Ishikawa (cell line): Measurements from ENCODE around the gene HECTD4.

Source experiments
- CEBPB ChIP-seq: IDR thresholded peaks from 2 replicates; pipeline ENCODE4 v1.6.1; 2012
- CREB1 ChIP-seq: IDR thresholded peaks from 2 replicates; pipeline ENCODE4 v1.6.1; 2012; ENCODE audit warnings: low read depth
- EGR1 ChIP-seq: IDR thresholded peaks from 2 replicates; pipeline ENCODE4 v1.6.1; 2012
- EP300 ChIP-seq: IDR thresholded peaks from 2 replicates; pipeline ENCODE4 v1.6.1; 2012; ENCODE audit warnings: borderline replicate concordance
- FOXM1 ChIP-seq: IDR thresholded peaks from 2 replicates; pipeline ENCODE4 v1.6.1; 2012; ENCODE audit warnings: low read depth, borderline replicate concordance
- NFIC ChIP-seq: IDR thresholded peaks from 2 replicates; pipeline ENCODE4 v1.6.1; 2012
- RAD21 ChIP-seq: IDR thresholded peaks from 2 replicates; pipeline ENCODE4 v1.6.1; 2012; ENCODE audit warnings: low read depth
- TAF1 ChIP-seq: IDR thresholded peaks from 2 replicates; pipeline ENCODE4 v1.6.1; 2012; ENCODE audit warnings: low read depth, mild to moderate bottlenecking
- TCF12 ChIP-seq: IDR thresholded peaks from 2 replicates; pipeline ENCODE4 v1.6.1; 2012; ENCODE audit warnings: low read depth
- TEAD4 ChIP-seq: IDR thresholded peaks from 2 replicates; pipeline ENCODE4 v1.6.1; 2012
- YY1 ChIP-seq: IDR thresholded peaks from 2 replicates; pipeline ENCODE4 v1.6.1; 2012; ENCODE audit warnings: low read depth
- ZBTB7A ChIP-seq: IDR thresholded peaks from 2 replicates; pipeline ENCODE4 v1.6.1; 2012; ENCODE audit warnings: low read depth
- TF ChIP-seq, protein P1 (sequence below): IDR thresholded peaks from 2 replicates; pipeline ENCODE4 v1.6.1; 2012
- TF ChIP-seq, protein P2 (sequence below): IDR thresholded peaks from 2 replicates; pipeline ENCODE4 v1.6.1; 2012
- TF ChIP-seq, protein P3 (sequence below): IDR thresholded peaks from 2 replicates; pipeline ENCODE4 v1.6.1; 2012; ENCODE audit warnings: low read depth, mild to moderate bottlenecking

The HECTD4 gene

DNA sequence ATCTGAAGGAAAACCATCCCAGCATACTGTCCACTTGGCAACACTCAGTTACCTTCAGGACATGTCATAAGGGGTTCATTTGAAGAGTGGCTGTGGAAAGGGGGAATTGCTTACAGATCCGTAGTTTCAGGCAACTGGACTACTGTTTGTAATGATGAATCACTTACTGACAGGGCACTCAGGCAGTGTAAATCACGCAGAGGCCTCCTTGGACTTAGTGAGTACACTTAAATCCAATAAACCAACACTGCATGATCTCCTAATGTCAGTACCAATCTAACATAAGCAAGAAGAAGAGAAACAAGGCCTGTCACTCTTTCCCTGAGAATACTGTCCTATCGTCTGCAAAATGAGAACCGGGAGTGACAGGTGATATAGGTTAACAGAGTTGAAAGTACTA is 152.1 kb downstream of the HECTD4 start:
- TF ChIP-seq YY1 = no peak
- TF ChIP-seq TAF1 = no peak
- no peak for TF ChIP-seq NFIC
- no peak for TF ChIP-seq EP300
- TF ChIP-seq, protein P1, sequence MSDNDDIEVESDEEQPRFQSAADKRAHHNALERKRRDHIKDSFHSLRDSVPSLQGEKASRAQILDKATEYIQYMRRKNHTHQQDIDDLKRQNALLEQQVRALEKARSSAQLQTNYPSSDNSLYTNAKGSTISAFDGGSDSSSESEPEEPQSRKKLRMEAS = no peak
- no peak for TF ChIP-seq RAD21
- TF ChIP-seq, protein P2, sequence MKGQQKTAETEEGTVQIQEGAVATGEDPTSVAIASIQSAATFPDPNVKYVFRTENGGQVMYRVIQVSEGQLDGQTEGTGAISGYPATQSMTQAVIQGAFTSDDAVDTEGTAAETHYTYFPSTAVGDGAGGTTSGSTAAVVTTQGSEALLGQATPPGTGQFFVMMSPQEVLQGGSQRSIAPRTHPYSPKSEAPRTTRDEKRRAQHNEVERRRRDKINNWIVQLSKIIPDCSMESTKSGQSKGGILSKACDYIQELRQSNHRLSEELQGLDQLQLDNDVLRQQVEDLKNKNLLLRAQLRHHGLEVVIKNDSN = no peak
- no peak for TF ChIP-seq TEAD4
- TF ChIP-seq, protein P3, sequence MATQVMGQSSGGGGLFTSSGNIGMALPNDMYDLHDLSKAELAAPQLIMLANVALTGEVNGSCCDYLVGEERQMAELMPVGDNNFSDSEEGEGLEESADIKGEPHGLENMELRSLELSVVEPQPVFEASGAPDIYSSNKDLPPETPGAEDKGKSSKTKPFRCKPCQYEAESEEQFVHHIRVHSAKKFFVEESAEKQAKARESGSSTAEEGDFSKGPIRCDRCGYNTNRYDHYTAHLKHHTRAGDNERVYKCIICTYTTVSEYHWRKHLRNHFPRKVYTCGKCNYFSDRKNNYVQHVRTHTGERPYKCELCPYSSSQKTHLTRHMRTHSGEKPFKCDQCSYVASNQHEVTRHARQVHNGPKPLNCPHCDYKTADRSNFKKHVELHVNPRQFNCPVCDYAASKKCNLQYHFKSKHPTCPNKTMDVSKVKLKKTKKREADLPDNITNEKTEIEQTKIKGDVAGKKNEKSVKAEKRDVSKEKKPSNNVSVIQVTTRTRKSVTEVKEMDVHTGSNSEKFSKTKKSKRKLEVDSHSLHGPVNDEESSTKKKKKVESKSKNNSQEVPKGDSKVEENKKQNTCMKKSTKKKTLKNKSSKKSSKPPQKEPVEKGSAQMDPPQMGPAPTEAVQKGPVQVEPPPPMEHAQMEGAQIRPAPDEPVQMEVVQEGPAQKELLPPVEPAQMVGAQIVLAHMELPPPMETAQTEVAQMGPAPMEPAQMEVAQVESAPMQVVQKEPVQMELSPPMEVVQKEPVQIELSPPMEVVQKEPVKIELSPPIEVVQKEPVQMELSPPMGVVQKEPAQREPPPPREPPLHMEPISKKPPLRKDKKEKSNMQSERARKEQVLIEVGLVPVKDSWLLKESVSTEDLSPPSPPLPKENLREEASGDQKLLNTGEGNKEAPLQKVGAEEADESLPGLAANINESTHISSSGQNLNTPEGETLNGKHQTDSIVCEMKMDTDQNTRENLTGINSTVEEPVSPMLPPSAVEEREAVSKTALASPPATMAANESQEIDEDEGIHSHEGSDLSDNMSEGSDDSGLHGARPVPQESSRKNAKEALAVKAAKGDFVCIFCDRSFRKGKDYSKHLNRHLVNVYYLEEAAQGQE = no peak
- TF ChIP-seq TCF12 = no peak
- no peak for TF ChIP-seq CEBPB
- no peak for TF ChIP-seq CREB1
- TF ChIP-seq EGR1 = no peak
- no peak for TF ChIP-seq FOXM1
- no peak for TF ChIP-seq ZBTB7A

DNA sequence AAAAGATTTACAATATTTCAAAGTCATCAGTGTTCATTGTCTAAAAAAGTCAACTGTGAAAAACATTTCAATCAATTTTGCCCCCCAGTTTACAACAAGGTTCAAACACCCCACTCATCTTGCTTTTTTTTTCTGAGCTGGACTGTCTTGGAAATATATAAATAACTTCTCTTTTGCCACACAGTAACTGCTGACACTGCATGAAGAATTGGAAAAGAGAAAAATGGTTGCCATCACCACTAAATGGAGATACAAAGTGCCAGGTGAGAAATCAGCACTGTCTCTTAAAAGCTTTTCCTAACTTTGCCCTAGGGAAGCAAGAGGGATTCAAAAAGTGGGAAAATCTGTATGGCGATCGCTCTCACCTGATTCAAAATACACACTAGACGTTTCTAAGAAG is 155.5 kb downstream of the HECTD4 start:
- TF ChIP-seq FOXM1 (no peak), TAF1 (no peak), NFIC (no peak), RAD21 (no peak), EP300 (no peak), YY1 (no peak), TEAD4 (no peak)
- TF ChIP-seq, protein P3 = no peak

DNA sequence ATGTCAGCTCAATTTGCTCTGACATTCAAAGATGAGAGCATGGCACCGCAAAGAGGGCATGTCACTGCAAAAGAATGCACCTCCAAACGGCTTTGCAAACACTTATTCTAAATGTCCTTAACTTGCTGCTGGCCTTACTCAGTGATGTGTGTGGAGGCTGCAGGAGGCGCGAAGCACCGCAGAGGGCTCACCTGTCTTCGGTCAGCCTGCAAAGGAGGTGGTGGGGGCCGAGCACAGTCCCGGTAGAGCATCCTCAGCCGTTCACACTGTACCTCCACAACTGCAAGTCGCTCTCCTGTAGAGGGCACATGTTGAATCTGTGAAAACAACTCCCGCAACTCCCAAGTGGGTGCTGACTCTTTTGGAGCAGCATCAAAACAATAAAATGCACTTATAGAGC is 163.0 kb downstream of the HECTD4 start:
- TF ChIP-seq CREB1 = no peak
- no peak for TF ChIP-seq RAD21
- TF ChIP-seq, protein P3 = no peak
- no peak for TF ChIP-seq ZBTB7A
- TF ChIP-seq FOXM1 = no peak
- no peak for TF ChIP-seq EP300
- TF ChIP-seq, protein P2 = no peak
- TF ChIP-seq NFIC = no peak
- TF ChIP-seq TAF1 = no peak
- TF ChIP-seq TCF12 = no peak
- TF ChIP-seq, protein P1 = no peak
- TF ChIP-seq EGR1 = no peak
- TF ChIP-seq CEBPB = no peak
- no peak for TF ChIP-seq YY1
- no peak for TF ChIP-seq TEAD4

DNA sequence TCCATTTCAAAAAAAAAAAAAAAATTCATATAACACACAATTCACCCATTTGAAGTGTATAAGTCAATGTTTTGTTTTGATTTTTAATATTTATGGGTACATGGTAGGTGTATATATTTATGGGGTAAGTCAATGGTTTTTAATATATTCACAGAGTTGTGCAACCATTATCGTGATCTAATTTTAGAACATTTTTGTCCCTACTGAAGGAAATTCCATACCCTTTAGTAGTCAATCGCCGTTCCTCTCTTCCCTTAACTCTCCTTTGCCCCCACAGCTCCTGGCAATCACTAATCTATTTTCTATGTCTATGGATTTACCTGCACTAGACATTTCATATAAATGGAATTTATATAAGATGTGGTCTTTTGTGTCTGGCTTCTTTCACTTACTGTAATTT is 164.1 kb downstream of the HECTD4 start:
- no peak for TF ChIP-seq ZBTB7A
- no peak for TF ChIP-seq NFIC
- TF ChIP-seq FOXM1 = no peak
- TF ChIP-seq, protein P1 = no peak
- TF ChIP-seq YY1 = no peak
- no peak for TF ChIP-seq EP300
- TF ChIP-seq TAF1 = no peak

DNA sequence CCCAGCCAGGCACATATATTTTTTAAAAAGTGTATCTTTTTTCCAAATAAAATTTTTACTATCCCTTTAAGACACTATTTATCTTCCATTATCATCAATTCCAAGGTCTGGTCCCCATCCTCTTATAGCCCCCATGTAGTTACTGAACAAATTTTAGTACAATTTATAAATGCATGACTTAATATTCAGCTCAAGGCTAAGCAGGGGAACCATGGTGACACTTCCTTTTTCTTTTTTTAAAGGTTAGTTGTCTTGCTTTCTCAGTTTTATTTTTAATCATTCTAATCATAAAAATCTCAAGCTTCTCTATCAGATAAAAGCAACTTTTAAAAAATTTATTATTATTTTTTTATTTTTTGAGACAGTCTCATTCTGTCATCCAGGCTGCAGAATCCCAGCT is 164.6 kb downstream of the HECTD4 start:
- TF ChIP-seq, protein P1 = no peak
- TF ChIP-seq RAD21 (no peak), EGR1 (no peak), ZBTB7A (no peak), CEBPB (no peak), EP300 (no peak), CREB1 (no peak), NFIC (no peak), TEAD4 (no peak), YY1 (no peak), FOXM1 (no peak), TAF1 (no peak), TCF12 (no peak)
- TF ChIP-seq, protein P3 = no peak
